ENCODE data around the gene TMEM120B.
"Not testable (repeated sequence)": the region's sequence is repeated elsewhere in the genome, so short reads cannot be mapped to it uniquely, and the experiment has no call there.

Gene TMEM120B

GRCh38 chr12:121709478-121709961, 3.0 kb upstream of the TMEM120B start:
- DNase-seq = no peak

- peak in 2 of 5 donors; percentile 8 to 26 for DNase-seq
These were observed 977 bp upstream of the TMEM120B start for GRCh38 chr12:121711361-121712189.

- DNase-seq = peak in 2 of 5 donors; percentile 12 to 36
These were observed 427 bp upstream of the TMEM120B start for GRCh38 chr12:121712190-121712460.

GRCh38 chr12:121713257-121713777, 765 bp downstream of the TMEM120B start:
- DNase-seq = no peak

- no peak for DNase-seq
These were observed 1.2 kb downstream of the TMEM120B start for GRCh38 chr12:121713793-121714192.

GRCh38 chr12:121715055-121715454, 2.5 kb downstream of the TMEM120B start:
- DNase-seq = not testable (repeated sequence)

GRCh38 chr12:121715862-121716435, 3.4 kb downstream of the TMEM120B start:
- no peak for DNase-seq

- no peak for DNase-seq
These were observed 4.6 kb downstream of the TMEM120B start for GRCh38 chr12:121717041-121717699.

GRCh38 chr12:121718653-121719239, 6.2 kb downstream of the TMEM120B start:
- DNase-seq = peak in 1 of 5 donors; percentile 28

- DNase-seq = no peak
These were observed 7.4 kb downstream of the TMEM120B start for GRCh38 chr12:121719926-121720414.

GRCh38 chr12:121720762-121721161, 8.2 kb downstream of the TMEM120B start:
- no peak for DNase-seq

- DNase-seq = no peak
These were observed 10.0 kb downstream of the TMEM120B start for GRCh38 chr12:121722511-121722910.

- DNase-seq = no peak
These were observed 10.6 kb downstream of the TMEM120B start for GRCh38 chr12:121723200-121723599.

- no peak for DNase-seq
These were observed 12.4 kb downstream of the TMEM120B start for GRCh38 chr12:121724925-121725324.

- DNase-seq = no peak
These were observed 12.9 kb downstream of the TMEM120B start for GRCh38 chr12:121725423-121725822.

GRCh38 chr12:121729021-121729420, 16.5 kb downstream of the TMEM120B start:
- no peak for DNase-seq

- no peak for DNase-seq
These were observed 18.9 kb downstream of the TMEM120B start for GRCh38 chr12:121731473-121731872.

GRCh38 chr12:121733849-121734248, 21.3 kb downstream of the TMEM120B start:
- no peak for DNase-seq

GRCh38 chr12:121738340-121738858, 25.8 kb downstream of the TMEM120B start:
- DNase-seq = no peak

- no peak for DNase-seq
These were observed 28.3 kb downstream of the TMEM120B start for GRCh38 chr12:121740847-121741246.

GRCh38 chr12:121741743-121742142, 29.2 kb downstream of the TMEM120B start:
- no peak for DNase-seq

GRCh38 chr12:121745545-121745944, 33.0 kb downstream of the TMEM120B start:
- DNase-seq = not testable (repeated sequence)

GRCh38 chr12:121748218-121748570, 35.6 kb downstream of the TMEM120B start:
- DNase-seq = no peak
